H9 (cell line): ENCODE data around the gene CSF1. TPM values are rescaled to one million over a fixed set of nuclear protein-coding genes. Genes with fewer than 3 reads are reported as not detected.

ENCODE experiments used
- DNase-seq: peaks from one replicate; pipeline ENCODE4 v3.0.0-alpha.2; 2017
- H2AFZ ChIP-seq: one replicate; pipeline ENCODE4 v1.6.1; 2013; ENCODE audit warnings: mild to moderate bottlenecking, low read length, control low read depth, moderate library complexity
- H2AK5ac ChIP-seq: 2 replicates; pipeline ENCODE4 v1.6.1; 2013; ENCODE audit warnings: low read length, control low read depth, mixed read lengths; ENCODE audit not compliant: insufficient read length
- H2BK120ac ChIP-seq: one replicate; pipeline ENCODE4 v1.6.1; 2013; ENCODE audit warnings: low read depth, mild to moderate bottlenecking, low read length, control low read depth, inconsistent platforms; ENCODE audit not compliant: poor library complexity, severe bottlenecking
- H2BK12ac ChIP-seq: 2 replicates; pipeline ENCODE4 v1.6.1; 2013; ENCODE audit warnings: low read length, control low read depth, mixed read lengths, low read depth; ENCODE audit not compliant: insufficient read length
- H2BK15ac ChIP-seq: 2 replicates; pipeline ENCODE4 v1.6.1; 2013; ENCODE audit warnings: low read depth, low read length, control low read depth
- H2BK20ac ChIP-seq: one replicate; pipeline ENCODE4 v1.6.1; 2013; ENCODE audit warnings: low read depth, mild to moderate bottlenecking, low read length, control low read depth, inconsistent platforms; ENCODE audit not compliant: poor library complexity, severe bottlenecking
- H2BK5ac ChIP-seq: 2 replicates; pipeline ENCODE4 v1.6.1; 2013; ENCODE audit warnings: low read length, control low read depth, mixed read lengths; ENCODE audit not compliant: insufficient read length
- H3K14ac ChIP-seq: 2 replicates; pipeline ENCODE4 v1.6.1; 2013; ENCODE audit warnings: low read length, control low read depth; ENCODE audit not compliant: insufficient read depth
- H3K18ac ChIP-seq: 2 replicates; pipeline ENCODE4 v1.6.1; 2013; ENCODE audit warnings: low read depth, mild to moderate bottlenecking, mixed read lengths, low read length, control low read depth; ENCODE audit not compliant: insufficient read length
- H3K23ac ChIP-seq: 2 replicates; pipeline ENCODE4 v1.6.1; 2013; ENCODE audit warnings: low read length, control low read depth, mixed read lengths, low read depth; ENCODE audit not compliant: insufficient read length
- H3K23me2 ChIP-seq: 2 replicates; pipeline ENCODE4 v1.6.1; 2013; ENCODE audit warnings: low read depth, mild to moderate bottlenecking, mixed read lengths, low read length, control low read depth; ENCODE audit not compliant: insufficient read length, poor library complexity, severe bottlenecking
- H3K27ac ChIP-seq: 2 replicates; pipeline ENCODE4 v1.5.1; 2013; ENCODE audit warnings: low read length, control low read depth, mixed read lengths, low read depth; ENCODE audit not compliant: insufficient read length
- H3K27me3 ChIP-seq: 2 replicates; pipeline ENCODE4 v1.6.1; 2013; ENCODE audit warnings: low read length, control low read depth, inconsistent platforms; ENCODE audit not compliant: insufficient read depth
- H3K4ac ChIP-seq: 2 replicates; pipeline ENCODE4 v1.6.1; 2013; ENCODE audit warnings: low read depth, mild to moderate bottlenecking, control low read depth, inconsistent platforms, low read length, moderate library complexity
- H3K4me1 ChIP-seq: 2 replicates; pipeline ENCODE4 v1.6.1; 2013; ENCODE audit warnings: low read length, control low read depth, inconsistent platforms; ENCODE audit not compliant: insufficient read depth
- H3K4me2 ChIP-seq: 2 replicates; pipeline ENCODE4 v1.6.1; 2013; ENCODE audit warnings: low read length, control low read depth, mixed read lengths; ENCODE audit not compliant: insufficient read length, insufficient read depth
- H3K56ac ChIP-seq: 2 replicates; pipeline ENCODE4 v1.6.1; 2013; ENCODE audit warnings: low read depth, mild to moderate bottlenecking, mixed read lengths, low read length, control low read depth; ENCODE audit not compliant: insufficient read length
- H3K79me1 ChIP-seq: 2 replicates; pipeline ENCODE4 v1.6.1; 2013; ENCODE audit warnings: low read depth, mild to moderate bottlenecking, moderate library complexity, low read length, control low read depth, inconsistent platforms; ENCODE audit not compliant: insufficient read depth, poor library complexity, severe bottlenecking
- H3K79me2 ChIP-seq: 2 replicates; pipeline ENCODE4 v1.6.1; 2013; ENCODE audit warnings: low read length, control low read depth, inconsistent platforms; ENCODE audit not compliant: insufficient read depth
- H3K9ac ChIP-seq: 2 replicates; pipeline ENCODE4 v1.6.1; 2013; ENCODE audit warnings: low read length, control low read depth, mixed read lengths; ENCODE audit not compliant: insufficient read length; ENCODE audit errors: extremely low read depth
- H3K9me3 ChIP-seq: one replicate; pipeline ENCODE4 v1.6.1; 2013; ENCODE audit warnings: low read depth, low read length, inconsistent platforms; ENCODE audit not compliant: control insufficient read depth
- H3T11ph ChIP-seq: one replicate; pipeline ENCODE4 v1.6.1; 2013; ENCODE audit warnings: mild to moderate bottlenecking, low read length, control low read depth, inconsistent platforms
- H4K20me1 ChIP-seq: one replicate; pipeline ENCODE4 v1.6.1; 2013; ENCODE audit not compliant: control insufficient read depth, insufficient read length, insufficient read depth
- H4K5ac ChIP-seq: 2 replicates; pipeline ENCODE4 v1.6.1; 2013; ENCODE audit warnings: low read depth, mild to moderate bottlenecking, mixed read lengths, low read length, control low read depth; ENCODE audit not compliant: insufficient read length
- H4K8ac ChIP-seq: replicated peaks from 2 replicates; pipeline ENCODE4 v1.6.1; 2013; ENCODE audit warnings: low read length, control low read depth, mixed read lengths, low read depth; ENCODE audit not compliant: insufficient read length
- H4K91ac ChIP-seq: 2 replicates; pipeline ENCODE4 v1.6.1; 2013; ENCODE audit warnings: low read depth, mild to moderate bottlenecking, moderate library complexity, mixed read lengths, low read length, control low read depth; ENCODE audit not compliant: insufficient read length
- H3K27ac Mint-ChIP-seq, 3 experiments: 2 replicates in 2 of 3; 3 replicates in 1 of 3; pipeline ENCODE4 v1.8.0; 2020 to 2021; ENCODE audit warnings: mixed read lengths in 3 of 3, mild to moderate bottlenecking in 1 of 3, moderate library complexity in 1 of 3
- H3K27me3 Mint-ChIP-seq: 2 replicates; pipeline ENCODE4 v1.8.0; 2021; ENCODE audit warnings: low read depth, mild to moderate bottlenecking, moderate library complexity, mixed read lengths
- H3K36me3 Mint-ChIP-seq, 3 experiments: 2 replicates in 2 of 3; 3 replicates in 1 of 3; pipeline ENCODE4 v1.8.0; 2020 to 2021; ENCODE audit warnings: low read depth in 3 of 3, mixed read lengths in 3 of 3; ENCODE audit not compliant: insufficient read depth in 1 of 3
- H3K4me1 Mint-ChIP-seq, 2 experiments: 2 replicates each; pipeline ENCODE4 v1.8.0; 2020; ENCODE audit warnings: mixed read lengths in 2 of 2
- H3K4me3 Mint-ChIP-seq, 2 experiments: 2 replicates in 1 of 2; 3 replicates in 1 of 2; pipeline ENCODE4 v1.8.0; 2020 to 2021; ENCODE audit warnings: mild to moderate bottlenecking in 2 of 2, mixed read lengths in 2 of 2, moderate library complexity in 1 of 2
- H3K9me3 Mint-ChIP-seq, 2 experiments: 2 replicates in 1 of 2; 3 replicates in 1 of 2; pipeline ENCODE4 v1.8.0; 2020; ENCODE audit warnings: mild to moderate bottlenecking in 2 of 2, mixed read lengths in 2 of 2, moderate library complexity in 1 of 2
- CTCF ChIP-seq: fragments of 200-600 bp; sonication (generic); conservative IDR thresholded peaks from 3 replicates; pipeline ENCODE4 v1.8.0; 2021; ENCODE audit warnings: antibody characterized with exemption, mild to moderate bottlenecking
- WGBS: extraction: QIAGEN DNeasy Blood & Tissue Kit; methylation state at CpG from one replicate; pipeline ENCODE4 v1.1.7; 2013; ENCODE audit warnings: missing lambda C conversion rate, low lambda C conversion rate, mixed read lengths; ENCODE audit not compliant: insufficient read length; ENCODE audit errors: extremely low coverage; 5-methylcytosine and 5-hydroxymethylcytosine counted together
- total RNA-seq: library from RNA; stranded (reverse); gene quantifications from 2 replicates; pipeline ENCODE4 v1.2.1, GENCODE V29; 2021

Gene CSF1
- total RNA-seq, 1 experiment from 2014 or later: 2.3 TPM

GRCh38 chr1:109893532-109894171 lies 17.0 kb upstream of the CSF1 start:
- Histone ChIP-seq H2AK5ac (no peak overlapping the region), H2AFZ (no peak overlapping the region), H3K4me1 (no peaks in the 10 kb centered on the region), H4K20me1 (no peaks in the 10 kb centered on the region), H3K79me1 (no peaks in the 10 kb centered on the region), H3K56ac (no peak overlapping the region), H3K23ac (no peak overlapping the region), H3K9ac (no peak overlapping the region), H3K23me2 (no peaks in the 10 kb centered on the region), H3T11ph (no peak overlapping the region), H3K4ac (no peak overlapping the region), H2BK5ac (no peak overlapping the region), H3K27ac (no peak overlapping the region), H2BK12ac (no peak overlapping the region), H3K14ac (no peak overlapping the region; the same call in 1 of the 2 replicates), H3K18ac (no peak overlapping the region), H2BK120ac (no peak overlapping the region), H3K27me3 (no peaks in the 10 kb centered on the region), H2BK20ac (no peak overlapping the region), H3K4me2 (no peak overlapping the region), H3K9me3 (no peaks in the 10 kb centered on the region), H2BK15ac (no peak overlapping the region), H4K91ac (no peak overlapping the region), H4K8ac (no peak overlapping the region), H3K79me2 (no peaks in the 10 kb centered on the region), H4K5ac (no peak overlapping the region)
- no peaks in the 10 kb centered on the region for H3K9me3 Mint-ChIP-seq
- H3K36me3 Mint-ChIP-seq: no peaks in the 10 kb centered on the region
- peaks cover 3% of the 10 kb centered on the region; the same call in 1 of the 2 replicates for H3K27me3 Mint-ChIP-seq
- no peak for TF ChIP-seq CTCF
- H3K27ac Mint-ChIP-seq: no peak overlapping the region
- peaks cover 2 to 6% of the 10 kb centered on the region in 2 experiments; a peak in 2 of 4 replicates for H3K4me1 Mint-ChIP-seq
- no CpG with 5 or more reads among the region's 7 CpGs for WGBS
- H3K4me3 Mint-ChIP-seq: no peak overlapping the region
- DNase-seq: no peak
